ENCODE results near the gene CXCL16. TPM values are rescaled to one million over a fixed set of nuclear protein-coding genes. Genes with fewer than 3 reads are reported as not detected.
A peak's percentile ranks its signal among the peaks of the same experiment; 100 is the strongest.
"Not testable (repeated sequence)": the region's sequence is repeated elsewhere in the genome, so short reads cannot be mapped to it uniquely, and the experiment has no call there.

The CXCL16 gene
- total and polyA plus RNA-seq, 8 donors, result 14.2 to 147 (median 16.9) TPM

DNA sequence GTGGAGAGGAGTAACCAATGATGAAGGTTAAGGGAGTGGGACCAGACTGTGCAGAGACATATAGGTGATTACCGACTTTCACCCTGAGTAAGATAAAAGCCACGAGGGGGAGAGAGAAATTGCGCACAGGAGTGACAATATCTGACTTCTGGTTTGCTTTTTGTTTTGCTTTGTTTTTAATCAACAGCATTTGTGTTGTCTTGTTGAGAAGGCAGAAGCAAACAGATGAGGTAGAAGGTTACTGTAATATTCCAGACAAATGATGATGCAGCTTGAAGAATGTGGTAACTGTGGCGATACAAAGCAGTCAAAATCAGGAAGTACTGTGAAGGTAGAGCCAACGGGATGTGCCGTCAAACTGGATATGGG is 43.3 kb downstream of the CXCL16 start:
- H3K27me3 ChIP-seq, result no peaks in the 10 kb centered on the region
- intact Hi-C loops (cut with DNase I), result no loop called here
- ATAC-seq (no peak), DNase-seq (no peak)
- TF ChIP-seq, protein P1, sequence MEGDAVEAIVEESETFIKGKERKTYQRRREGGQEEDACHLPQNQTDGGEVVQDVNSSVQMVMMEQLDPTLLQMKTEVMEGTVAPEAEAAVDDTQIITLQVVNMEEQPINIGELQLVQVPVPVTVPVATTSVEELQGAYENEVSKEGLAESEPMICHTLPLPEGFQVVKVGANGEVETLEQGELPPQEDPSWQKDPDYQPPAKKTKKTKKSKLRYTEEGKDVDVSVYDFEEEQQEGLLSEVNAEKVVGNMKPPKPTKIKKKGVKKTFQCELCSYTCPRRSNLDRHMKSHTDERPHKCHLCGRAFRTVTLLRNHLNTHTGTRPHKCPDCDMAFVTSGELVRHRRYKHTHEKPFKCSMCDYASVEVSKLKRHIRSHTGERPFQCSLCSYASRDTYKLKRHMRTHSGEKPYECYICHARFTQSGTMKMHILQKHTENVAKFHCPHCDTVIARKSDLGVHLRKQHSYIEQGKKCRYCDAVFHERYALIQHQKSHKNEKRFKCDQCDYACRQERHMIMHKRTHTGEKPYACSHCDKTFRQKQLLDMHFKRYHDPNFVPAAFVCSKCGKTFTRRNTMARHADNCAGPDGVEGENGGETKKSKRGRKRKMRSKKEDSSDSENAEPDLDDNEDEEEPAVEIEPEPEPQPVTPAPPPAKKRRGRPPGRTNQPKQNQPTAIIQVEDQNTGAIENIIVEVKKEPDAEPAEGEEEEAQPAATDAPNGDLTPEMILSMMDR (IDR thresholded peaks at IDR 0.05), result no peak
- peak overlapping the region in 1 of 2 donors; percentile 45 for H3K27ac ChIP-seq
- peaks cover 0 to 3% of the 10 kb centered on the region in 2 donors for H3K36me3 ChIP-seq
- H3K4me3 ChIP-seq, result no peak overlapping the region
- peaks cover 0 to 17% of the 10 kb centered on the region in 2 donors for H3K4me1 ChIP-seq
- H3K9me3 ChIP-seq, result no peaks in the 10 kb centered on the region

DNA sequence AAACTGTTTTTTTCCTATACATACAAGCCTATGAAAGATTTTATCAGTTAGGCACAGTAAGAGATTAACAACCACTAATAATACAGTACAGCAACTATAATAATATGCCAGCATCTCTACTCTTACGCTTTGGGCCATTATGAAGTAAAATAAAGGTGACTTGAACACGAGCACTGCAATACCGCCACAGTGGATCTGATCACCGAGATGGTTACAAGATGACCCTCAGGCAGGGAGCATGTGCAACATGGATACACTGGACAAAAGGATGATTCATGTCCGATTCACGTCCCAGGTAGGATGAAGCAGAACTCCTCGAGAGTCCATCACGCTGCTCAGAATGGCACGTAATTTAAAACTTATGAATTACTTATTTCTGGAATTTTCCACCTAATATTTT is 46.3 kb downstream of the CXCL16 start:
- Histone ChIP-seq H3K27me3 (no peaks in the 10 kb centered on the region), H3K4me3 (no peak overlapping the region), H3K36me3 (peaks cover 0 to 22% of the 10 kb centered on the region in 2 donors), H3K4me1 (peaks cover 0 to 17% of the 10 kb centered on the region in 2 donors), H3K9me3 (no peaks in the 10 kb centered on the region), H3K27ac (no peak overlapping the region)
- ATAC-seq (no peak), DNase-seq (no peak)
- TF ChIP-seq, protein P1 (IDR thresholded peaks at IDR 0.05), result no peak
- intact Hi-C loops (cut with DNase I), result no loop called here

DNA sequence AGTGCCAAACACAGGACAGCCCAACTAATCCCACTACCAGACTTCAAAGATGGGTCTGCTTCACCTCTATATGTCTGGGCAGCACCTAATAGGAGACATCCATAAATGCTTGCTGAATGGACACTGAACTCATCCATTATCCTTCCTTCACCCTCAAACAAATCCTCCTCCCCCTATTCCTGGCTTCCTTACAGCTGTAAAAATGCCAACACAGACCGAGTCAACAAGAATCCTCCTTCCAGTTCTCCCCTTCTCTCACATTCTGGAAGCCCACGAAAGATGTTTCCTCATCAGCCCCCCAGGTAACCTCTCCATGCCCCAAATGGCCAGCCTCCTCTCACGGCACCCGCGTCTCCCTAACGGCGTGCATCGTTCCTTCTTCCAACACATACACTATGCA is 48.0 kb downstream of the CXCL16 start:
- H3K4me3 ChIP-seq, result no peak overlapping the region
- TF ChIP-seq, protein P1 (IDR thresholded peaks at IDR 0.05), result no peak
- H3K36me3 ChIP-seq, result peaks cover 0 to 27% of the 10 kb centered on the region in 2 donors
- intact Hi-C loops (cut with DNase I), result no loop called here
- no peak for ATAC-seq
- no peak overlapping the region for H3K27ac ChIP-seq
- H3K27me3 ChIP-seq, result no peaks in the 10 kb centered on the region
- peaks cover 0 to 13% of the 10 kb centered on the region in 2 donors for H3K4me1 ChIP-seq
- DNase-seq, result no peak
- no peaks in the 10 kb centered on the region for H3K9me3 ChIP-seq

DNA sequence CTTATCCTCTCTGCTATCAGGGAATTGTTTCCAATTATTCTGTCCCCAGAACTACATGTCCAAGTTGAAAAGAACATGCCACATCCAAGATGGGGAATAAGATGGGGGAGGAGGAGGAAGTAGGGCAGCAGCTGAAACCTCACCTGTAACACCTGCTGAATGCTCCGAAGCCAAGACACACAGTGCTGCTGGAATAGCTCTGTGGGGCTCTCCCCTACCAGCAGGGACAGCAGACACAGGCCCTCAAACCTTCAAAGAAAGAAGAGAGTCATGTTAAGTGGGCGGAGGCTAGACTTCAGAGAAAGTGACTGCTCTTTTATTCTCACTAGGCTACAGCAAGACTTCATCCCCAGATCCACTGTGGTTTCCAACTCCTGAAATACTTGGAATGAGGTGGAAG is 49.0 kb downstream of the CXCL16 start:
- Histone ChIP-seq H3K4me1 (peaks cover 0 to 5% of the 10 kb centered on the region in 2 donors), H3K27ac (no peak overlapping the region), H3K36me3 (peaks cover 0 to 32% of the 10 kb centered on the region in 2 donors), H3K27me3 (no peaks in the 10 kb centered on the region), H3K9me3 (no peaks in the 10 kb centered on the region), H3K4me3 (no peak overlapping the region)
- no peak for ATAC-seq
- intact Hi-C loops (cut with DNase I), result no loop called here
- no peak for DNase-seq
- TF ChIP-seq, protein P1 (IDR thresholded peaks at IDR 0.05), result no peak

DNA sequence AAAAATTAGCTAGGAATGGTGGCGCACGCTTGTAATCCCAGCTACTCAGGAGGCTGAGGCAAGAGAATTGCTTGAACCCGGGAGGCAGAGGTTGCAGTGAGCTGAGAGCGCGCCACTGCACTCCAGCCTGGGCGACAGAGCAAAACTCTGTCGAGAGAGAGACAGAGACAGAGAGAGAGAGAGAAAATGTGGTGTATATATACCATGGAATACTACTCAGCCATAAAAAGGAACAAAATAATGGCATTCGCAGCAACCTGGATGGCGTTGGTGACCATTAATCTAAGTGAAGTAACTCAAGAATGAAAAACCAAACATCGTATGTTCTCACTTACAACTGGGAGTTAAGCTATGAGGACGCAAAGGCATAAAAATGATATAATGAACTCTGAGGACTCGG is 49.9 kb downstream of the CXCL16 start:
- DNase-seq; H3K9me3 ChIP-seq; H3K4me1 ChIP-seq; intact Hi-C loops (cut with DNase I); H3K27me3 ChIP-seq; ATAC-seq; H3K4me3 ChIP-seq; H3K27ac ChIP-seq: not testable (repeated sequence)
- peaks cover 0 to 32% of the 10 kb centered on the region in 2 donors for H3K36me3 ChIP-seq

DNA sequence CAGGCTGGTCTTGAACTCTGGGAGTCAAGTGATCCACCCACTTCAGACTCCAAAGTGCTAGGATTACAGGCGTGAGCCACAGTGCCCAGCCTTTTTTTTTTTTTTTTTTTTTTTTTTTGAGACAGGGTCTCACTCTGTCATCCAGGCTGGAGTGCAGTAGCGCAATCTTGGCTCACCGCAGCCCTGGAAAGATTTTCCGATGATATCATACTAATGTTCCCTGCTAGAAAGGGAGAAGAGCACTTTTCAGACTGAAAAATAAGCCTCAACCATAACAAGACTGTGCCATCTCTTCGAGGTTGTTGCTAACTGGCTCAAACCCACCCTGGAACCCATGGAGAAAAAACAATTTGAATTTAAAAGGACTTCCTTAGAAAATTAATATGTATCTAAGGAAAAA is 56.0 kb downstream of the CXCL16 start:
- intact Hi-C loops (cut with DNase I); H3K4me3 ChIP-seq; DNase-seq; H3K27ac ChIP-seq; H3K9me3 ChIP-seq; H3K4me1 ChIP-seq; H3K27me3 ChIP-seq: not testable (repeated sequence)
- ATAC-seq, result peak; percentile 43
- peaks cover 3 to 47% of the 10 kb centered on the region in 2 donors for H3K36me3 ChIP-seq

Other genes with a start within 250 kb of the CXCL16 start
- 10 to 100 TPM; 36.7 to 52.4 TPM for gene SPNS2, start 241.0 kb downstream of the CXCL16 start, total RNA-seq
- 10 to 100 TPM; 19.6 to 31.8 (median 24.0) TPM for gene SPNS2, start 241.0 kb downstream of the CXCL16 start, polyA plus RNA-seq (ENCODE audit: insufficient read length in 6 of 6)
- 10 to 100 TPM; 34.7 to 53.8 TPM for gene MYBBP1A, start 184.5 kb downstream of the CXCL16 start, total RNA-seq
- 10 to 100 TPM; 28.6 to 51.5 (median 40.6) TPM for gene MYBBP1A, start 184.5 kb downstream of the CXCL16 start, polyA plus RNA-seq (ENCODE audit: insufficient read length in 6 of 6)
- 10 to 100 TPM in 1 of 2 donors, 1 to 10 TPM in 1; 1.8 to 17.4 TPM for gene GGT6, start 179.4 kb downstream of the CXCL16 start, total RNA-seq
- gene GGT6, start 179.4 kb downstream of the CXCL16 start, polyA plus RNA-seq (ENCODE audit: insufficient read length in 6 of 6), result 1 to 10 TPM; 4.9 to 9.9 (median 6.4) TPM
- 1 to 10 TPM; 5.5 to 5.7 TPM for gene SMTNL2, start 155.4 kb downstream of the CXCL16 start, total RNA-seq
- gene SMTNL2, start 155.4 kb downstream of the CXCL16 start, polyA plus RNA-seq (ENCODE audit: insufficient read length in 6 of 6), result 10 to 100 TPM; 17.0 to 25.8 (median 22.8) TPM
- gene ALOX15, start 98.2 kb downstream of the CXCL16 start, total RNA-seq, result 1 to 10 TPM in 1 of 2 donors, under 1 TPM in 1; 0.15 to 4.8 TPM
- gene ALOX15, start 98.2 kb downstream of the CXCL16 start, polyA plus RNA-seq (ENCODE audit: insufficient read length in 6 of 6), result 1 to 10 TPM; 2.8 to 4.6 (median 3.4) TPM
- 10 to 100 TPM; 42.2 to 48.8 TPM for gene PELP1, start 35.8 kb downstream of the CXCL16 start, total RNA-seq
- gene PELP1, start 35.8 kb downstream of the CXCL16 start, polyA plus RNA-seq (ENCODE audit: insufficient read length in 6 of 6), result 10 to 100 TPM; 45.9 to 55.1 (median 46.7) TPM
- 100 to 1,000 TPM in 1 of 2 donors, 10 to 100 TPM in 1; 91.8 to 240 TPM for gene ARRB2, start 29.3 kb downstream of the CXCL16 start, total RNA-seq
- 10 to 100 TPM; 41.3 to 55.8 (median 47.0) TPM for gene ARRB2, start 29.3 kb downstream of the CXCL16 start, polyA plus RNA-seq (ENCODE audit: insufficient read length in 6 of 6)
- gene MED11, start 8.5 kb downstream of the CXCL16 start, total RNA-seq, result 10 to 100 TPM; 22.6 to 23.6 TPM
- gene MED11, start 8.5 kb downstream of the CXCL16 start, polyA plus RNA-seq (ENCODE audit: insufficient read length in 6 of 6), result 10 to 100 TPM; 19.9 to 26.5 (median 22.9) TPM
- 1 to 10 TPM; 4.1 to 5.2 TPM for gene ZMYND15, start 95 bp downstream of the CXCL16 start, total RNA-seq
- gene ZMYND15, start 95 bp downstream of the CXCL16 start, polyA plus RNA-seq (ENCODE audit: insufficient read length in 6 of 6), result under 1 TPM; 0.34 to 0.84 (median 0.51) TPM
- not detected for gene TM4SF5, start 32.0 kb upstream of the CXCL16 start, total RNA-seq
- not detected for gene TM4SF5, start 32.0 kb upstream of the CXCL16 start, polyA plus RNA-seq (ENCODE audit: insufficient read length in 6 of 6)
- 1 to 10 TPM; 2.1 to 6.0 TPM for gene VMO1, start 46.4 kb upstream of the CXCL16 start, total RNA-seq
- gene VMO1, start 46.4 kb upstream of the CXCL16 start, polyA plus RNA-seq (ENCODE audit: insufficient read length in 6 of 6), result 1 to 10 TPM in 1 of 6 donors, under 1 TPM in 5; 0.22 to 1.0 (median 0.34) TPM
- gene GLTPD2, start 49.0 kb upstream of the CXCL16 start, total RNA-seq, result not detected
- 1 to 10 TPM in 3 of 6 donors, under 1 TPM in 3; 0.59 to 1.5 (median 0.99) TPM for gene GLTPD2, start 49.0 kb upstream of the CXCL16 start, polyA plus RNA-seq (ENCODE audit: insufficient read length in 6 of 6)
- gene PSMB6, start 56.2 kb upstream of the CXCL16 start, total RNA-seq, result 100 to 1,000 TPM; 102 to 129 TPM
- 100 to 1,000 TPM in 3 of 6 donors, 10 to 100 TPM in 3; 91.9 to 113 (median 99.6) TPM for gene PSMB6, start 56.2 kb upstream of the CXCL16 start, polyA plus RNA-seq (ENCODE audit: insufficient read length in 6 of 6)
- gene PLD2, start 67.2 kb upstream of the CXCL16 start, total RNA-seq, result 10 to 100 TPM; 30.0 to 34.7 TPM
- gene PLD2, start 67.2 kb upstream of the CXCL16 start, polyA plus RNA-seq (ENCODE audit: insufficient read length in 6 of 6), result 10 to 100 TPM; 57.5 to 70.0 (median 61.8) TPM
- 10 to 100 TPM; 84.1 to 85.4 TPM for gene MINK1, start 93.4 kb upstream of the CXCL16 start, total RNA-seq
- gene MINK1, start 93.4 kb upstream of the CXCL16 start, polyA plus RNA-seq (ENCODE audit: insufficient read length in 6 of 6), result 10 to 100 TPM; 53.5 to 77.7 (median 64.0) TPM
- gene C17orf107, start 159.6 kb upstream of the CXCL16 start, total RNA-seq, result 1 to 10 TPM; 2.0 to 5.3 TPM
- 1 to 10 TPM in 2 of 6 donors, under 1 TPM in 4; 0.63 to 1.5 (median 0.82) TPM for gene C17orf107, start 159.6 kb upstream of the CXCL16 start, polyA plus RNA-seq (ENCODE audit: insufficient read length in 6 of 6)
- 1 to 10 TPM; 2.9 to 4.9 TPM for gene CHRNE, start 163.2 kb upstream of the CXCL16 start, total RNA-seq
- 1 to 10 TPM in 1 of 6 donors, under 1 TPM in 5; 0.56 to 1.5 (median 0.83) TPM for gene CHRNE, start 163.2 kb upstream of the CXCL16 start, polyA plus RNA-seq (ENCODE audit: insufficient read length in 6 of 6)
- gene GP1BA, start 192.3 kb upstream of the CXCL16 start, total RNA-seq, result under 1 TPM; 0.31 to 0.96 TPM
- 1 to 10 TPM; 2.8 to 3.7 (median 3.5) TPM for gene GP1BA, start 192.3 kb upstream of the CXCL16 start, polyA plus RNA-seq (ENCODE audit: insufficient read length in 6 of 6)
- gene SLC25A11, start 200.1 kb upstream of the CXCL16 start, total RNA-seq, result 10 to 100 TPM; 58.6 to 70.5 TPM
- 10 to 100 TPM; 38.4 to 56.2 (median 46.9) TPM for gene SLC25A11, start 200.1 kb upstream of the CXCL16 start, polyA plus RNA-seq (ENCODE audit: insufficient read length in 6 of 6)
- 100 to 1,000 TPM; 102 to 108 TPM for gene RNF167, start 200.3 kb upstream of the CXCL16 start, total RNA-seq
- 100 to 1,000 TPM; 101 to 126 (median 119) TPM for gene RNF167, start 200.3 kb upstream of the CXCL16 start, polyA plus RNA-seq (ENCODE audit: insufficient read length in 6 of 6)
- gene PFN1, start 208.6 kb upstream of the CXCL16 start, total RNA-seq, result 100 to 1,000 TPM; 619 to 987 TPM
- 100 to 1,000 TPM; 337 to 506 (median 415) TPM for gene PFN1, start 208.6 kb upstream of the CXCL16 start, polyA plus RNA-seq (ENCODE audit: insufficient read length in 6 of 6)
- gene ENO3, start 211.2 kb upstream of the CXCL16 start, total RNA-seq, result 10 to 100 TPM; 15.0 to 15.9 TPM
- gene ENO3, start 211.2 kb upstream of the CXCL16 start, polyA plus RNA-seq (ENCODE audit: insufficient read length in 6 of 6), result 10 to 100 TPM; 10.7 to 22.4 (median 15.6) TPM
- 10 to 100 TPM; 47.2 to 59.3 TPM for gene SPAG7, start 227.9 kb upstream of the CXCL16 start, total RNA-seq
- gene SPAG7, start 227.9 kb upstream of the CXCL16 start, polyA plus RNA-seq (ENCODE audit: insufficient read length in 6 of 6), result 10 to 100 TPM; 73.4 to 78.6 (median 75.2) TPM
- gene CAMTA2, start 247.7 kb upstream of the CXCL16 start, total RNA-seq, result 10 to 100 TPM; 51.3 to 64.9 TPM
- gene CAMTA2, start 247.7 kb upstream of the CXCL16 start, polyA plus RNA-seq (ENCODE audit: insufficient read length in 6 of 6), result 10 to 100 TPM; 28.6 to 40.8 (median 33.3) TPM

Data from left lung (tissue), 10 donors.